ENCODE data around the gene COL12A1. TPM values are rescaled to one million over a fixed set of nuclear protein-coding genes. Genes with fewer than 3 reads are reported as not detected.

COL12A1 gene
- total RNA-seq, 6 experiments from 2014 or later: 205 to 304 (median 227) TPM

DNA sequence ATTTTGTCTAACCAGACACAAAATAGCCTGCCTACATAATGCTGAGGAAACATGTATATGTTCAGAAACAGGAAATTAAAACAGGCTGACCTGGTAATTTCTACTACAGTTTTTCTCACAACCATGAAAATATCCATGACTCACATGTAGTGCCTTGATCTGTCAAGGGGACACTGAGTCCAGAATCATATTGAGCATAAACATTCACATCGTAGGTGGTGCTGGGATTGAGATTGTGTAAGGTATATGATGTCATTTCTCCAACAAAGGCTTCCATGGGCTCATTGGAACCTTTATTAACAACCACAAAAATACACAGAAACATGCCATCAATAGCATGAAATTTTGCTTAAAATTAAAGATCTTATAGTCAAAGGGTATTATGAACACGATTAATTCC is 80.9 kb downstream of the COL12A1 start:
- H3K4me3 Mint-ChIP-seq: no peak overlapping the region
- peaks cover 41% of the 10 kb centered on the region for H3K4me1 Mint-ChIP-seq (ENCODE audit: low read depth)
- TF ChIP-seq, protein P1, sequence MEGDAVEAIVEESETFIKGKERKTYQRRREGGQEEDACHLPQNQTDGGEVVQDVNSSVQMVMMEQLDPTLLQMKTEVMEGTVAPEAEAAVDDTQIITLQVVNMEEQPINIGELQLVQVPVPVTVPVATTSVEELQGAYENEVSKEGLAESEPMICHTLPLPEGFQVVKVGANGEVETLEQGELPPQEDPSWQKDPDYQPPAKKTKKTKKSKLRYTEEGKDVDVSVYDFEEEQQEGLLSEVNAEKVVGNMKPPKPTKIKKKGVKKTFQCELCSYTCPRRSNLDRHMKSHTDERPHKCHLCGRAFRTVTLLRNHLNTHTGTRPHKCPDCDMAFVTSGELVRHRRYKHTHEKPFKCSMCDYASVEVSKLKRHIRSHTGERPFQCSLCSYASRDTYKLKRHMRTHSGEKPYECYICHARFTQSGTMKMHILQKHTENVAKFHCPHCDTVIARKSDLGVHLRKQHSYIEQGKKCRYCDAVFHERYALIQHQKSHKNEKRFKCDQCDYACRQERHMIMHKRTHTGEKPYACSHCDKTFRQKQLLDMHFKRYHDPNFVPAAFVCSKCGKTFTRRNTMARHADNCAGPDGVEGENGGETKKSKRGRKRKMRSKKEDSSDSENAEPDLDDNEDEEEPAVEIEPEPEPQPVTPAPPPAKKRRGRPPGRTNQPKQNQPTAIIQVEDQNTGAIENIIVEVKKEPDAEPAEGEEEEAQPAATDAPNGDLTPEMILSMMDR (IDR thresholded peaks at IDR 0.05): no peak
- no peaks in the 10 kb centered on the region for H3K9me3 Mint-ChIP-seq
- no peak for DNase-seq
- peaks cover 78% of the 10 kb centered on the region for H3K36me3 Mint-ChIP-seq (ENCODE audit: low read depth)
- H3K27me3 Mint-ChIP-seq (ENCODE audit: insufficient read depth): no peaks in the 10 kb centered on the region
- H3K27ac Mint-ChIP-seq: no peak overlapping the region; the same call in 1 of the 2 replicates

DNA sequence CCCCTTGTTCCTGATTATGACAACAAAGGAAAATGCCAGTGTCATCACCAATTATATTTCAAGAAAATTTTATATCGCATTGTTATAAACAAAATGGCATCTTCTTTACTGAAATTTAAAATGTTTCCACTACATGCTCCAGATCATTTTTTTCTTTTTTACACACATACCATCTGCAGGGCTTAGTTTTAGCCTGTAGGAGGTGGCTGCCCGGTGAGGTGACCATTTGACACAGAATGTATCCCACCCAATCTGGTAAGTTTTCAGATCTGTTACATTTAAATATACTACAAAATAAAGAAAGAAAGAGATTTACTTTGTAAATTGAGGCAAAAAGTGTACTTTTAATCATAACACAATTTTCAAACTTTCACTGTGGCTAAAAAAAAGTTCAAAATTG is 81.8 kb downstream of the COL12A1 start:
- Mint-ChIP-seq H3K4me1 (ENCODE audit: low read depth) (peaks cover 36% of the 10 kb centered on the region), H3K27ac (peak overlapping the region; percentile 21; the same call in 1 of the 2 replicates), H3K4me3 (no peak overlapping the region), H3K27me3 (ENCODE audit: insufficient read depth) (no peaks in the 10 kb centered on the region), H3K36me3 (ENCODE audit: low read depth) (peaks cover 75% of the 10 kb centered on the region), H3K9me3 (no peaks in the 10 kb centered on the region)
- DNase-seq: no peak
- TF ChIP-seq, protein P1 (IDR thresholded peaks at IDR 0.05): peak; percentile 24

DNA sequence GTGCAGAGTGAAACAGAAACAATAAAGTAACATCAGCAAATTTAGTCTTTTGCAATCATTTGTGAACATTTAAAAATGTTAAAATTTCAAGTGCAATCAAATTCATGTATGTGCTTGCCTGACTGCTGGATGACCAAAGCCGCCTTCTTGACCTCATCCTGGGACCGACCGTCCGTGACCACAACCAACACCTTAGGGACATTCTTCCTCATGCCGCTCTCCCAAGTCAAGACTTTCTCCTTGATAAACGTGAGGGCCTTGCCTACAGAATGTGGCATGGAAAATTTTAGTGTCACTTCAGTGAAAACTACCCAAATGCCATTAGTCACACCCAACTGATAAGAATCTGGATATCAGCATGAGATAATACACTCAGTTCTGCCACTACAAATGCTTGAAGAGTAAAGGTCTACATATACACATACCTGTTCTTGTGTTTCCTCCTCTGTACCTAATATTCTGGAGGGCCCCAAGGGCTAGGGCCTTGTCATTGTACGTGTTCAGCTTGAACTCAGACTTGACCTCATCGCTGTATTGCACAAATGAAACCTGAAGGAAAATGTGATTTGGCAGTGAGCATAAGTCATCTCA is 86.8 kb downstream of the COL12A1 start:
- peaks cover 80% of the 10 kb centered on the region for H3K36me3 Mint-ChIP-seq (ENCODE audit: low read depth)
- H3K27me3 Mint-ChIP-seq (ENCODE audit: insufficient read depth): no peaks in the 10 kb centered on the region
- H3K4me3 Mint-ChIP-seq: no peak overlapping the region
- H3K4me1 Mint-ChIP-seq (ENCODE audit: low read depth): peaks cover 43% of the 10 kb centered on the region
- peak overlapping the region; percentile 32; the same call in 1 of the 2 replicates for H3K27ac Mint-ChIP-seq
- DNase-seq: no peak
- TF ChIP-seq, protein P1 (IDR thresholded peaks at IDR 0.05): no peak
- no peaks in the 10 kb centered on the region for H3K9me3 Mint-ChIP-seq

DNA sequence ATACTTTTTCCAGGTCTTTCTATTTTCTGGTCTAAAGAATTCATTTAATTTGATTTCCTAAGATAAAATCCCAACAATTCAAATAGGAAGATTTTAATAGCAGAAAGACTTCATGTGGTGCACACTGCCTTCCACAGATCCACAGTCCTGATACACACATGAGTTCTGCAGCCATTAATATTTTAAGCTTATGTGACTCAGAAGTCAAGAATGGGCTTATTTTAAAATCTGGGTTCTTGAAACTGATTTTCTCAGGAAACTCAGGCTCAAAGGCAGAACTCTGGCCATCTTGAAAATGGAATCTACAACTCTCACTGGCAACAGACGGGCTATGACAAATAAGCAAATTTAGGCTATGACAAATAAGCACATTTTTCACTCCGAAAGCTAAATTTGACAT is 88.2 kb downstream of the COL12A1 start:
- no peaks in the 10 kb centered on the region for H3K9me3 Mint-ChIP-seq
- TF ChIP-seq, protein P1 (IDR thresholded peaks at IDR 0.05): no peak
- H3K27ac Mint-ChIP-seq: peak overlapping the region; percentile 49
- H3K4me3 Mint-ChIP-seq: peak overlapping the region; percentile 33; the same call in 1 of the 2 replicates
- H3K36me3 Mint-ChIP-seq (ENCODE audit: low read depth): peaks cover 77% of the 10 kb centered on the region
- H3K27me3 Mint-ChIP-seq (ENCODE audit: insufficient read depth): no peaks in the 10 kb centered on the region
- peak; percentile 33 for DNase-seq
- peaks cover 49% of the 10 kb centered on the region for H3K4me1 Mint-ChIP-seq (ENCODE audit: low read depth)

DNA sequence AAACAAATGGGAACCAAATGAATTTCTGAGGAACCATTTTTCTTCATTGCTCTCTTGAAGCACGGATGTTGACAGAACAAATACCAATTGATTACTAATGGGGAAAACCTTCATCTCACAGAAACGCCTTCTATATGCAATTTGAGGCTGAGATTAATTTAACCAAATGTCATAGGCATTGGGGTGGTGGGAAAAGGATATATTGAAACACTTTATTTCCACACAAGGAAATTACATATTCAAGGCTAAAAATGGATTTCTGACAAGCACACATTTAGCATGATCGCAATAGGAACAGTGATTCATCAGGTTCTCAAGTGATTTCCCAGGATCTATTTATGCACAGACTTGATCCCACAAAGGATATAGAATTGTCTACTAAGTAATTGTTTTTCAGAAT is 88.9 kb downstream of the COL12A1 start:
- H3K4me3 Mint-ChIP-seq: no peak overlapping the region
- no peak overlapping the region for H3K27ac Mint-ChIP-seq
- H3K36me3 Mint-ChIP-seq (ENCODE audit: low read depth): peaks cover 77% of the 10 kb centered on the region
- H3K9me3 Mint-ChIP-seq: no peaks in the 10 kb centered on the region
- TF ChIP-seq, protein P1 (IDR thresholded peaks at IDR 0.05): no peak
- peaks cover under 1% of the 10 kb centered on the region; the same call in 1 of the 2 replicates for H3K27me3 Mint-ChIP-seq (ENCODE audit: insufficient read depth)
- peaks cover 52% of the 10 kb centered on the region for H3K4me1 Mint-ChIP-seq (ENCODE audit: low read depth)
- no peak for DNase-seq

Data from HFFc6 (cell line).